ENCODE data around the gene GAS2L2. TPM values are rescaled to one million over a fixed set of nuclear protein-coding genes. Genes with fewer than 3 reads are reported as not detected.

GAS2L2 gene
- total RNA-seq, 1 donor from 2014 or later: not detected

DNA sequence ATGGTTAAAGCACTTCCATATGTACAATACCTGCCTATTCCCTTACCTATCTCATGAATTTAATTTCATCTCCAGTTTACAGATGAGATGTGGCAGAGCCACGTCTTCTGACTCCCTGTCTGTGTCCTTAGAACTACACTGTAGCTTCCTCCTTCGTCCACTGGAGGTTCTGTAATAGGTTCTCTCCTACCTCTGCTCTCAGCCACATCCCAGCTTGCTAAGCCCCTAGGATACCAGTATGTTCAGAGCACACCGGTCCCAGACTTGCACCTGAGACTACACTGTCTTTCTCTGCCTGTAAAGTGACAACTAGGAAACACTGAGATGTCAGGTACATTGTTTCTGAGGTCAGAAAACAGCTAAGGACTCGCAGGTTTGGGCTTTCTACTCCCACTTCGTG, 25.4 kb downstream of the GAS2L2 start:
- peaks cover 12% of the 10 kb centered on the region for H3F3A ChIP-seq (ENCODE audit: low read depth)
- no peaks in the 10 kb centered on the region for H3K9me3 ChIP-seq (ENCODE audit: low read depth)
- no peak overlapping the region for H2AFZ ChIP-seq (replicated peaks)
- H3K4me1 ChIP-seq: peaks cover 33% of the 10 kb centered on the region
- no peaks in the 10 kb centered on the region for H3K36me3 ChIP-seq
- H4K20me1 ChIP-seq (ENCODE audit: low read depth): peaks cover 50% of the 10 kb centered on the region
- peaks cover 9% of the 10 kb centered on the region for H3K36me3 Mint-ChIP-seq
- no peaks in the 10 kb centered on the region for H3K9me3 Mint-ChIP-seq
- no peak overlapping the region for H3K27ac Mint-ChIP-seq
- H3K4me3 Mint-ChIP-seq: no peak overlapping the region
- H3K27me3 Mint-ChIP-seq (ENCODE audit: insufficient read depth, low read depth): peaks cover 6% of the 10 kb centered on the region
- H3K4me2 ChIP-seq: no peak overlapping the region
- peaks cover 18% of the 10 kb centered on the region for H3K27me3 ChIP-seq
- peaks cover 48% of the 10 kb centered on the region for H3K4me1 Mint-ChIP-seq
- no peak for DNase-seq (ENCODE audit: low spot score)
- TF ChIP-seq EZH2phosphoT487 (IDR thresholded peaks at IDR 0.05) (no peak), EZH2 (IDR thresholded peaks at IDR 0.05) (no peak)
- TF ChIP-seq, protein P1, sequence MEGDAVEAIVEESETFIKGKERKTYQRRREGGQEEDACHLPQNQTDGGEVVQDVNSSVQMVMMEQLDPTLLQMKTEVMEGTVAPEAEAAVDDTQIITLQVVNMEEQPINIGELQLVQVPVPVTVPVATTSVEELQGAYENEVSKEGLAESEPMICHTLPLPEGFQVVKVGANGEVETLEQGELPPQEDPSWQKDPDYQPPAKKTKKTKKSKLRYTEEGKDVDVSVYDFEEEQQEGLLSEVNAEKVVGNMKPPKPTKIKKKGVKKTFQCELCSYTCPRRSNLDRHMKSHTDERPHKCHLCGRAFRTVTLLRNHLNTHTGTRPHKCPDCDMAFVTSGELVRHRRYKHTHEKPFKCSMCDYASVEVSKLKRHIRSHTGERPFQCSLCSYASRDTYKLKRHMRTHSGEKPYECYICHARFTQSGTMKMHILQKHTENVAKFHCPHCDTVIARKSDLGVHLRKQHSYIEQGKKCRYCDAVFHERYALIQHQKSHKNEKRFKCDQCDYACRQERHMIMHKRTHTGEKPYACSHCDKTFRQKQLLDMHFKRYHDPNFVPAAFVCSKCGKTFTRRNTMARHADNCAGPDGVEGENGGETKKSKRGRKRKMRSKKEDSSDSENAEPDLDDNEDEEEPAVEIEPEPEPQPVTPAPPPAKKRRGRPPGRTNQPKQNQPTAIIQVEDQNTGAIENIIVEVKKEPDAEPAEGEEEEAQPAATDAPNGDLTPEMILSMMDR (IDR thresholded peaks at IDR 0.05): no peak
- H3K4me3 ChIP-seq: no peak overlapping the region
- no peak overlapping the region for H3K9ac ChIP-seq
- H3K79me2 ChIP-seq (ENCODE audit: low read depth): no peaks in the 10 kb centered on the region
- H3K27ac ChIP-seq: no peak overlapping the region

DNA sequence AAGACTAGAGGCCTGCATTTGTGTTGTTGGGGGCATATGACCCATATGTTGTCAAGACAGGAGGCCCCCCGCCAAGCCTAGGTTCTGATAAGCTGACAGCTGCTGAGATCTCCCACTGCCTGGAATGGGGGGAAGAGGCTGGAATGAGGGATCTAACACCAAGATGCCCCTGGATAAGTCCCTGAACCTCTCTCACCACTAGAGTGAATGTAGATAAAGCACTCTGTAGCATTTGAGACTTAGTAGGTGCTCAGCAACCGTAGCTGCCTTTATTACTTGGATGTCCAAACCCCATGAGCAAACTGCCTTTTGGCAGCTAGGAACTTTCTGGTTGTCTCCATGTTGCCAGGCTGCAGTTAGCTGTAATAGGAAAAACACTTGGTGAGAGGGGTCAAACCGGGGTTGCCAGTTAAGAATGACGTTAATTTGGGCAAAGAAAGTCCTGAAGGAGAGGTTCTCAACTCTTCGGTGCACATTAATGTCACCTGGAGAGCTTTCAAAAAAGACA, 26.0 kb downstream of the GAS2L2 start:
- H3K79me2 ChIP-seq (ENCODE audit: low read depth): no peaks in the 10 kb centered on the region
- no peak overlapping the region for H3K27ac ChIP-seq
- H3K4me1 Mint-ChIP-seq: peaks cover 48% of the 10 kb centered on the region
- H3K4me1 ChIP-seq: peaks cover 29% of the 10 kb centered on the region
- H3K27me3 Mint-ChIP-seq (ENCODE audit: insufficient read depth, low read depth): peaks cover 2% of the 10 kb centered on the region
- no peak for DNase-seq (ENCODE audit: low spot score)
- no peaks in the 10 kb centered on the region for H3K9me3 Mint-ChIP-seq
- peaks cover 12% of the 10 kb centered on the region for H3F3A ChIP-seq (ENCODE audit: low read depth)
- H3K36me3 ChIP-seq: no peaks in the 10 kb centered on the region
- H3K4me3 ChIP-seq: no peak overlapping the region
- no peaks in the 10 kb centered on the region for H3K9me3 ChIP-seq (ENCODE audit: low read depth)
- H4K20me1 ChIP-seq (ENCODE audit: low read depth): peaks cover 44% of the 10 kb centered on the region
- TF ChIP-seq EZH2 (IDR thresholded peaks at IDR 0.05) (no peak), EZH2phosphoT487 (IDR thresholded peaks at IDR 0.05) (no peak)
- TF ChIP-seq, protein P1 (IDR thresholded peaks at IDR 0.05): no peak
- no peak overlapping the region for H2AFZ ChIP-seq (replicated peaks)
- peak overlapping the region; percentile 37 for H3K4me2 ChIP-seq
- H3K4me3 Mint-ChIP-seq: no peak overlapping the region
- no peak overlapping the region for H3K9ac ChIP-seq
- no peak overlapping the region for H3K27ac Mint-ChIP-seq
- peaks cover 11% of the 10 kb centered on the region for H3K27me3 ChIP-seq
- peaks cover 9% of the 10 kb centered on the region for H3K36me3 Mint-ChIP-seq

DNA sequence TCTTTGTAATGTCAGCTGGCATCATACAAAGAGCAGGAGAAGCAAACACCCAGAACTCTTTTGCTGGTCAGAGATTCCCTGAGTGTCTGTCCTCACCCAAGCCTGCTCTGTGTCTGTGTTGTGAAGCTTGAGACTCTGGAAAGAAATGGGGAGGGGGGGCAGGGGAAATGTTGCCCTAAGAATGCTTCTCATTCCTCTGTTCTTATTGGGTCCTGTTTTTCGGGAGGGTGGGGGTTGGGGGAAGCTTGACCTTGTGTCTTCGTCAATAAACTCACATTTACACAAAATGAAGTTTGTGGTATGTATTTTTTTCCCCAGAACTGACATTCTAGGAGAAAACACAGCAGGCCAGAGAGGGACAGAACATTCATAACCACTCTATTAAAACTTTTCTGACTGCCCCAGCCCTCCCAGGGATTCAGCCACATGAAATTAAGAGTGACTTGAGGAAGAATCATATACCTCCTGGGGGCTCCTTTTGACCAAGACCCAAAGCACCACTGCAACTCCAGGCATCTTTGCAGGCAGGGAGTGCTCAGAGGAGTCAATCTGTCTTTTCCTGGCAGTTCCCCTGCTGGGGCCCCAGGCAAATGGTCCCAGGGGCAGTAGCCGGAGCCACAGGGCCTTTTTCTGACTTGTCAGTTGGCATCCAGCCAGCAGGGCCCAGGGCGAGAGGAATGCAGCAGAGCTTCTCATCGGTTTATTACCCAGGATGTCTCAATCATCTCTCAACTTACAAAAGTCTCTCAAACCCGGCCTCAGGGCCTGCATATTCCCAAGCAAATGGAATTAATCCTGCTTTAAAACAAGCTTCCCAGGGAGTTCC, 26.7 kb downstream of the GAS2L2 start:
- Histone ChIP-seq H3K9ac (no peak overlapping the region), H2AFZ (replicated peaks) (no peak overlapping the region), H3K79me2 (ENCODE audit: low read depth) (no peaks in the 10 kb centered on the region), H3F3A (ENCODE audit: low read depth) (peaks cover 12% of the 10 kb centered on the region), H4K20me1 (ENCODE audit: low read depth) (peaks cover 43% of the 10 kb centered on the region), H3K9me3 (ENCODE audit: low read depth) (no peaks in the 10 kb centered on the region), H3K27ac (no peak overlapping the region), H3K4me2 (peak overlapping the region; percentile 37), H3K4me3 (no peak overlapping the region), H3K36me3 (no peaks in the 10 kb centered on the region), H3K27me3 (peaks cover 10% of the 10 kb centered on the region), H3K4me1 (peaks cover 29% of the 10 kb centered on the region)
- no peak for DNase-seq (ENCODE audit: low spot score)
- Mint-ChIP-seq H3K4me1 (peaks cover 48% of the 10 kb centered on the region), H3K36me3 (peaks cover 9% of the 10 kb centered on the region), H3K27me3 (ENCODE audit: insufficient read depth, low read depth) (peaks cover 2% of the 10 kb centered on the region), H3K9me3 (no peaks in the 10 kb centered on the region), H3K4me3 (no peak overlapping the region), H3K27ac (no peak overlapping the region)
- TF ChIP-seq, protein P1 (IDR thresholded peaks at IDR 0.05): no peak
- TF ChIP-seq EZH2 (IDR thresholded peaks at IDR 0.05): no peak

Data from neural progenitor cell (in vitro differentiated cells).